Activated CD4-positive, alpha-beta T cell treated with anti-CD3 and anti-CD28 coated beads for 48 hours (primary cell): Measurements from ENCODE around the gene FITM1.
"Not testable (repeated sequence)": the region's sequence is repeated elsewhere in the genome, so short reads cannot be mapped to it uniquely, and the experiment has no call there.

Source experiments
- DNase-seq: peaks from one replicate; pipeline ENCODE4 v3.0.0-alpha.2; 2020

FITM1 gene

DNA sequence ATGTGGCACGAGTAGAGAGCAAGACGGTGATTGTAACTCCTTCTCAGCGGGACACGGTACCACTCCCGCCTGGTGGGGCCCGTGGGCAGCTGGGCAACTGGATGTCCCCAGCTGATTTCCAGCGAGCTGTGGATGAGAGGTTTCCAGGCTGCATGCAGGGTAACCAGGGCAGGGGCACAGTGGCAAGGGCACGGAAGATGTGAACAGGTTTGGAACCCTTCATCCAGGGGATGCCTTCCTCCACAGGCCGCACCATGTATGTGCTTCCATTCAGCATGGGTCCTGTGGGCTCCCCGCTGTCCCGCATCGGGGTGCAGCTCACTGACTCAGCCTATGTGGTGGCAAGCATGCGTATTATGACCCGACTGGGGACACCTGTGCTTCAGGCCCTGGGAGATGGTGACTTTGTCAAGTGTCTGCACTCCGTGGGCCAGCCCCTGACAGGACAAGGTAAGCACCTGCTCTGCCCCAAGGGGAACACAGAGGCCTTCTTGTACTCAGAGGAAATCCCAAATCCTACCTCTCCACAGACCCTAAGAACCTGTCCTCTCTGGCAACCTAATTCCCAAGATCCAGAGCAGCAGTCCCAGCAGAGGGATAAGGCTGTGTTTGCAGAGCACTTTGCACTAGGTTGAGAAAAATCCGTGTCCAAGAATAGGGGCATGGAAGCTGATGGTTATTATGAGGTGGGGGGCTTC lies 32.1 kb upstream of the FITM1 start:
- no peak for DNase-seq

- DNase-seq = no peak
These were observed 31.3 kb upstream of the FITM1 start for GRCh38 chr14:24098927-24099813.

DNA sequence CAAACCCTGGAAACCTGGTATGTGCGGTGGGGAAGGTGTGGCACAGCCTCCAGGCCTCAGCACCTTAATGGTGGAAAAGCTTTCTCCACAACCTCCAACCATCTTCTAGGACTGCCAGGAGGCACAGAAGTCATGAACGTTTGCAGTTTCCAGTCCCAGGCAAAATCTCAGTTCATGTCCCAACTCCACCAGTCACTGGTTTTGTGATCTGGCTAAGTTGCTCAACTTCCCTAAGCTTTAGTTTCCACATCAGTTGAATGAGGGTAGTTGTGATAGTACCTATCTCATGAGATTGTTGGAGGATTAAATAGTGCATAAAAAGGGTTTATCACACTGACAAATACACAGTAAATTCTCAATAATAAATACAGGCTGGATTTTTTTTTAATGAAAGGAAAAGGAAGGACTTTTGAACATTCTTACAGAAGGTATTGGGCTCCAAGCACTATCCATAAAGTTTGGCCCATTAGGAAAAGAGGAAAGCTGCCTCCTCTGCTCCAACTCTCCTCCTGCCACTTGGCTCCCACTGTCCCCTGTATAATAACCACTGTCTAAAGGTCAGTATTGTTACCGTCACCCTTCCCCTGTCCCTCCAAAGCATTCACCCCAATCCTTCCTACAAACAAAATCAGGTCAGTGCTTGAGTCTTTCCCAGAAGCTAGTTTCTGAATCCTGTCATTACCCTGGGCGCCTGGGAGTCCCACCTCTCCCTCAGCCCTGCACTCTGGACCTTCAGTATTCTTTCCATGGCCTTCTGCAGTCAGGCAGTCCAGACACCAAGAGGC lies 30.1 kb upstream of the FITM1 start:
- DNase-seq = no peak

DNA sequence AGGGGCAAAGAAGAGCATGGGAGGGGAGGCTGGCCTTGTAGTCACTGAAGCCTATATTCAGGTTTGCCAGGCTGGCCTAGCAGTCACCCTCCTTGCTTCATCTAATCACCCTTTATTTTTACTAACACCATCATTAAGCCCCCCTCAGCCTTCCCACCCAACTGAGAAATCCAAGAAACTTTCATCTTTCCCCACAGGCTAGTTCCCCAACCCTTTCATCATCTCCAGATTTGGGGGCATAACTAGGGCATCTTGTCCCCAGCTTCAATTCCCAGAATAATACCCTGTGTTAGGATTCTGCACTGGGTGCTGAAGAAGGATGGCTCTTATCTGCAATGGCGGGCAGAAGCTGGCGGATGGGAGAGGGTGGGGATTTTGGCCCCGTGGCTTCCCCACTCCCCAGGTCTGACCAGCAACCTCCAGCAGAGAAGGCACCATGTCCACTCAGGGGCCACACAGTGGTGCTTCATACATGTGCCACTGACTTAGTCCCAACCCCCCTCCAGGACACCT lies 29.4 kb upstream of the FITM1 start:
- no peak for DNase-seq

DNA sequence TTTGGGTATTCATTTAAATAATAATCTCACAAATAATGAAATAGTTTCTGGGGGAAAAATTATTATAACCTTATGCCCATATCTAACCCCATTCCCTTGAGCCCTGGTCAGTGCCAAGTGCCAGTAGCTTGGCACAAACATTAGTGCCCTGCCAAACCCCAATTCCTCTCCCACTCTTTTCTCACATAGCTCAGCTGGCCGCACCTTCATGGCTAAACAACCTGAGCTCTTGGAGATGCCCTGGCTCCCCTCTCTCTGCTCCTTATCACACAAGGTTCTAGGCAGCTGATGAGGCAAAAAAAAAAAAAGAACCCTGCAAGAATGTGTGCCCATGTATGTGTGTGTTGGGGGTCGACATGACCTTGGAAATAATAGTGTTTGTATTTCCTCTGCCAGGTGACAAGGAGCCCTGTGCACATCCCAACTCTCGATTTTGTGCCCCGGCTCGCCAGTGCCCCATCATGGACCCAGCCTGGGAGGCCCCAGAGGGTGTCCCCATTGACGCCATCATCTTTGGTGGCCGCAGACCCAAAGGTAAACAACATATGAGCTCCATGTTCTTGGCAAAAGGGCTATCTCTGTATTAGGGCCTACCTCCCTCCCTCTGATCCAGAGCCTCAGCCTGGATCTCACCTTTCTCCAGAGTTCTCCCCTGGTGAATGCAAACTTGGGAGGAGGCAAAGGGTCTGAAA lies 28.0 kb upstream of the FITM1 start:
- no peak for DNase-seq

GRCh38 chr14:24103451-24103850 lies 27.0 kb upstream of the FITM1 start:
- no peak for DNase-seq

GRCh38 chr14:24105609-24106239 lies 24.7 kb upstream of the FITM1 start:
- DNase-seq = not testable (repeated sequence)

GRCh38 chr14:24106672-24107271 lies 23.7 kb upstream of the FITM1 start:
- no peak for DNase-seq

DNA sequence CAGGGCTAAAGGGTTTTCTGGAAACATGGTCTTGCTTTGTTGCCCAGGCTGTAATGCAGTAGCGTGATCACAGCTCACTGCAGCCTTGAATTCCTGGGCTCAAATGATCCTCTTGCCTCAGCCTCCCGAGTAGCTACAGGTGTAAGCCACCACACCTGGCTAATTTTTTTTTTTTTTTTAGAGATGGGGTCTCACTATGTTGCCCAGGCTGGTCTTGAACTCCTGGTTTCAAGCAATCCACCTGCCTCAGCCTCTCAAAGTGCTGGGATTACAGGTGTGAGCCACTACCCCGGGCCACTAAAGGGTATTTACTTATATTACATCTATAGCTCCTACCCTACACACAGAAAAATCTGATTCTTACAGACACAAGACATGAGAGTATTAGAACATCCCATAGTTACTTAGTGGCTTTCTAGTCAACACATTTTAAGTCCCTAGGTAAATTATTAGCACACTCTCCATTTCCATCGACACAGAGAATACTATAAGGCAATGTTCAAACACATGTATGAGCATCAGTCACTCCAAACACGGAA lies 22.1 kb upstream of the FITM1 start:
- DNase-seq = no peak

DNA sequence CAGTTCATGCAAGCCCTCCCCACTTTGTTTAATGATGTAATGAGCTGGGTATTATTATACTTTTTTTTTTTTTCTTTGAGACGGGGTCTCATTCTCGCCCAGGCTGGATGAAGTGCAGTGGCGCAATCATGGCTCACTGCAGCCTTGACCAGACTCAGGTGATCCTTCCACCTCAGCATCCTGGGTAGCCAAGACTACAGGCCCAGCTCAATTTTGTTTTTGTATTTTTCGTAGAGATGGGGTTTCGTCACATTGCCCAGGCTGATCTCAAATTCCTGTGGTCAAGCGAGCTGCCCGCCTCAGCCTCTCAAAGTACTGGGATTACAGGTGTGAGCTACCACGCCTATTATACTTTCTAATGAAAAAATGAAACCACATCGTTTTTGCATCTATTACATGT lies 20.4 kb upstream of the FITM1 start:
- DNase-seq = no peak

GRCh38 chr14:24110523-24110922 lies 19.9 kb upstream of the FITM1 start:
- no peak for DNase-seq

DNA sequence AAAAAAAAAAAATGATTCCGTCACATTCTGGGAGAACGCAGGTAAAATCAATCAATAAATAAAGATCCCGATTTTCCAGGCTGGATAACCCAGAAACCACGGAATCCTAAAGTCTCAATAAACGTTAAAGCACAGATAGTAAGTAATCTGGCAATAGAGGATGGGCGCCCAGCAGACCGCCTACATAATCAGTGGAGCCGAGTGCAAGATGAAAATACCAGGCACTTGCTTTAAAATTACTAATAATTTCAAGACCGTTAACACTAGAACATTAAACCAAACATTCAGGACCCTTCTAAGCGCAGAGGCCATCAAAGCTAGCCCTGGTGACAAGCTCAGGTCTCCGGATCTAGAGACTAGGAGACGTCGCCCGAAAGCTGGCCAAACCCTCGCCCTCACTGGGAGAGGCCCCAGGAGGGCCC lies 17.1 kb upstream of the FITM1 start:
- no peak for DNase-seq

DNA sequence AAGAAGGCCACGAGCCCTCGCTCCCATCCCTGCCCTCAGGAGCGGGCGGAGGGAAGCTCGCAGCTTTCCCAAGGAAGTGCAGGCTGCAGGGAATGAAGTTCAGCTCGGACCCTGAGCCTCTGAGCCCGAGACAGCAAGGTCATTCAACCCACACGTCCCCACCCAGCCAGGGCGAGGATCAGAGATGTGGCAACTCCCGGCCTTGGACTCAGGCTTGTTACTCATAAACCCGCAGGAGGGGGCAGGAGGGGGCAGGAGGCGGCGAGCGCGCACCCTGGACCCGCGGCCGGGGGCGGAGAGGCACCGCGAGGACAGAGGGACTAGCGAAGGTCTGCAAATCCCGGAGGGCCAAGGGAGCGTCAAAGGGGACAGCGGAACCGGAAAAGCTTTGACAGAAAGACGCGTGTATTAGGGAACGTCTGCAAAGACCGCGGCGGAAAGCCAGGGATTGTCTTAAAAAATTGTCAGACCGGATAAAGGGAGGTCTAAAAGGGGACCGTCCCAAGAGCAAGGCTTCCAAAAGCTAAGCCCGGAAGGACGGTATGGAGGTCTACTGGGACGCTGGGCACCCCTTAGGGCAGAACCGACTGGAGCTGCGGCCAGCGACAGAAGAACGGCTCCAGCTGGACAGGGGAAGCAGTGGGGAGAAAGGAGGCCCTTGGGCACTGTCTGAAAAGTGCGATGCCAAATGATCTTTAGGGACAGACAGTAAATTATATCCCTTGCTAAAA lies 16.5 kb upstream of the FITM1 start:
- DNase-seq = peak; percentile 89

DNA sequence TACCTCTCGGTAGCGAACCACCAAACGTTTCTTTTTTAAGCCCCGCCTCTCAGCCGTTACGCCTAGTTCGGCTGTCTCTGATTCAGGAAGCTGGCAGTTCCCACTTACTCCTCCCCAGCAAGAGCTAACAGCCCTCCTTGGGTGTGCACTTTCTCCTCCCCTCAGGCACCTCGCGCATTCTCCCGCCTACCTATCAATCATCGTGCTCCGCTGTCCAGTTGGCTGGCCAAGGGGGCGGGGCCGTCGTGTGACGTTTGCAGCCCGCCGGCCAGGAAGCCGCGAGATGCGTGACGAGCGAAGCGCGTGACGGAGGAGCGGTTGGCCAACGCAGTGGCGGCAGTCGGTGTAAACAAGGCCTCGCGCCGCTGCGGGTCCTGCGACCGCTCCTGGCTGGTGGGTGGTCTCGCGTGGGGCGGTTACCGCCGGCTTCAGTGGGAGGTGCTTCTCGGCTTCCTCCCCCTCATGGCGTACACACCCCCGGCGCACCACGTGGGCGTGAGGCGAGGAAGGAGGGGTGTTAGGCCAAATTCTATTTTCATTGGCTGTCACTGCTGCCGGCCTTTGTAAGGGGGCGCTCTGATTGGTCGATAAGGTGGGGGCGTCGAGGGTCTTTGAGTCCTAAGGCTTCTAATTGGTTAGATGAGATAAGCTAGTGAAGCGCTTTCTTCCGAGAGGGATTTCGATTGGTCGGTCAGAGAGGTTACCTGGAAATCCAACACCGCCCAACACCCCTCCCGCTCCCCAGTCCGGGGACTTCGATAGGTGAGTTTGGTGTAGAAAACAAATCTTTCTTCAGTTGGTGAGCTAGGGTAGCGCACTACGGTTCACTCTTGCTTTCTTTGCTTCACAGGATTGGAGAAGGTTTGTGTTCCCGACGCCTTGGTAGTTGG lies 15.7 kb upstream of the FITM1 start, which contains the start of the genes DCAF11 and NRL:
TSS of gene DCAF11 (plus strand) at position 246 of the 890 bp plus-strand sequence. CDS start 818 bp downstream, outside the sequence.
TSS of gene NRL (minus strand) at position 418 of the 890 bp plus-strand sequence. CDS start 32,101 bp downstream, outside the sequence.
- DNase-seq = peak; percentile 99

DNA sequence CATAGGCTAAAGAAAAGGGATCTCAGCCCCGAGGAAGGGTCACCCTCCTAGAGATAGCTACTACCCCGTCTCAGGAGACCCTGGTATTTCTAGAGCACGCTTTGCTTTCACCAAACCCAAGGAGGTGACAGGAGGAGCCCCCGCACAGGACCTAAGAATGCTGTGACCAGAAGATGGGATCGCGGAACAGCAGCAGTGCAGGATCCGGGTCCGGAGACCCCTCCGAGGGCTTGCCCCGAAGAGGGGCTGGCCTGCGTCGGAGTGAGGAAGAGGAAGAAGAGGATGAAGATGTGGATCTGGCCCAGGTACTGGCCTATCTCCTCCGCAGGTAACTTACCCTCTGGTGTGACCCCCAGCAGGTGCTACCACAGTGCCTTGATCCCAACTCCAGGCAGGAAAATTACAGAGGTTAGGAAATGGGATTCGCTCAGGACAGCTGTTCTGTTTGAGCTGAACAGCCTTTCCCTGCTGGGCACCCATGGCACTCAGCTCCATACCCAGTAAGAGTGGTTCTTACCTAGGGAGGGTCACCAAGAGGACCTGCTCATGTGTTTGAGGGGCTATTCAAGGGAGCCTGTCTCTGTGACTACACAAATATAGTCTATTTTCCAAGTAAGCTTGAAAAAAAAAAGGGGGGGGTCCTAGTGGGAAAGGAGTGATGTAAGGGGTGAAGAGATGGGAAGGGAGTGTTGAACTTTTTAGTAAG lies 14.9 kb upstream of the FITM1 start:
- DNase-seq = no peak

GRCh38 chr14:24116128-24116814 lies 14.2 kb upstream of the FITM1 start:
- DNase-seq = no peak

GRCh38 chr14:24117179-24117578 lies 13.3 kb upstream of the FITM1 start:
- DNase-seq = no peak

GRCh38 chr14:24119691-24120090 lies 10.8 kb upstream of the FITM1 start:
- DNase-seq = no peak
